Measurements from ENCODE around the gene BANP. TPM values are rescaled to one million over a fixed set of nuclear protein-coding genes. Genes with fewer than 3 reads are reported as not detected.

The BANP gene
- total and polyA plus RNA-seq, 2 of the 8 experiments (the other 6 are each of a cell fraction or from before 2014, with no cell fraction given), result 25.8 to 39.8 TPM

GRCh38 chr16:88113545-88114045 lies 162.4 kb downstream of the BANP start:
- H3K36me3 ChIP-seq (ENCODE audit: control insufficient read depth in 2 of 4, insufficient read depth in 4 of 4, low read length in 3 of 4), result no peaks in the 10 kb centered on the region
- H2BK12ac ChIP-seq (ENCODE audit: low read depth, low read length), result no peak overlapping the region; the same call in 1 of the 2 replicates
- H3K14ac ChIP-seq (ENCODE audit: insufficient read length), result no peak overlapping the region
- no peak overlapping the region for H2AK5ac ChIP-seq (ENCODE audit: low read depth, low read length)
- no peak overlapping the region for H3K27ac ChIP-seq (ENCODE audit: low read depth, low read length)
- H3K18ac ChIP-seq (ENCODE audit: extremely low read depth, low read length), result no peak overlapping the region
- no peak overlapping the region for H2BK120ac ChIP-seq (replicated peaks; ENCODE audit: low read depth, low read length)
- no peaks in the 10 kb centered on the region; a peak in 1 of 4 replicates for H3K9me3 ChIP-seq (ENCODE audit: insufficient read depth in 2 of 2, low read depth in 1 of 2, low read length in 1 of 2)
- no peaks in the 10 kb centered on the region for H3K23me2 ChIP-seq (ENCODE audit: low read depth, low read length)
- H4K91ac ChIP-seq (replicated peaks; ENCODE audit: insufficient read length, low read length), result no peak overlapping the region
- no peak for FAIRE-seq
- H2BK20ac ChIP-seq (ENCODE audit: low read length), result no peak overlapping the region
- no peaks in the 10 kb centered on the region for H3K79me1 ChIP-seq (ENCODE audit: low read depth, low read length)
- no peak overlapping the region for H3K9ac ChIP-seq (replicated peaks in 1 of 4; ENCODE audit: extremely low read depth in 1 of 4, low read depth in 3 of 4, low read length in 3 of 4)
- no peak overlapping the region for H3K4me3 ChIP-seq (ENCODE audit: extremely low read depth in 1 of 4, insufficient read depth in 2 of 4, low read depth in 3 of 4, low read length in 4 of 4)
- H3K4ac ChIP-seq (replicated peaks; ENCODE audit: insufficient read length, low read depth, low read length), result no peak overlapping the region
- H3K4me1 ChIP-seq (replicated peaks in 1 of 4; ENCODE audit: control insufficient read depth in 3 of 4, insufficient read depth in 4 of 4, low read length in 3 of 4), result peaks cover 0 to 3% (median 0%) of the 10 kb centered on the region in 4 experiments; a peak in 2 of 7 replicates
- no peak overlapping the region for H3K56ac ChIP-seq (replicated peaks; ENCODE audit: insufficient read length, low read depth, low read length)
- 98% methylated on average over 14 of the region's 20 CpGs; no CpG with 5 or more reads in 1 of the 2 experiments for WGBS, 2 experiments (ENCODE audit: extremely low coverage in 1 of 2, insufficient coverage in 1 of 2, insufficient read length in 1 of 2, insufficient replicate concordance in 2 of 2, low coverage in 1 of 2, low lambda C conversion rate in 2 of 2, missing lambda C conversion rate in 1 of 2)
- no peak overlapping the region for H2AFZ ChIP-seq (ENCODE audit: low read length)
- H3K79me2 ChIP-seq (ENCODE audit: control insufficient read depth in 1 of 2, insufficient read depth in 2 of 2, low read length in 2 of 2), result no peaks in the 10 kb centered on the region
- CTCF ChIA-PET (ENCODE audit: partially characterized antibody), result no interaction called here
- H4K8ac ChIP-seq (ENCODE audit: extremely low read depth, insufficient read depth, low read length), result 0 out of 2 replicates have a peak overlapping the region, but pooled peaks have one; percentile 79
- no peaks in the 10 kb centered on the region for H4K20me1 ChIP-seq (replicated peaks in 1 of 2; ENCODE audit: control insufficient read depth in 1 of 2, insufficient read depth in 2 of 2, low read length in 2 of 2)
- H3K23ac ChIP-seq (ENCODE audit: insufficient read length), result no peak overlapping the region
- H3K27me3 ChIP-seq (replicated peaks in 1 of 4; ENCODE audit: control insufficient read depth in 3 of 4, extremely low read depth in 1 of 4, insufficient read depth in 3 of 4, low read length in 3 of 4), result no peaks in the 10 kb centered on the region
- no peak overlapping the region for H3K4me2 ChIP-seq (ENCODE audit: insufficient read depth in 1 of 2, low read depth in 2 of 2, low read length in 2 of 2)
- POLR2A ChIA-PET (ENCODE audit: partially characterized antibody), result no interaction called here
- no peak for DNase-seq (ENCODE audit: low read depth in 1 of 2, low spot score in 2 of 2)
- H2BK5ac ChIP-seq (ENCODE audit: low read depth, low read length), result no peak overlapping the region
- no peak overlapping the region for H2BK15ac ChIP-seq (ENCODE audit: low read length)
- TF ChIP-seq CBX5 (IDR thresholded peaks at IDR 0.05; ENCODE audit: low read depth, low read length), result no peak
- no peak overlapping the region for H4K5ac ChIP-seq (ENCODE audit: insufficient read length, low read depth, low read length)
